Measurements from ENCODE around the gene MFSD11. TPM values are rescaled to one million over a fixed set of nuclear protein-coding genes. Genes with fewer than 3 reads are reported as not detected.

MFSD11 gene
- total RNA-seq, 1 experiment from 2014 or later, result 23.9 TPM

GRCh38 chr17:76816590-76817135 is 78.7 kb downstream of the MFSD11 start:
- BruUV-seq (replicated peaks), result no TSS peak
- Mint-ChIP-seq H3K4me1 (ENCODE audit: low read depth, unreplicated experiment) (no peaks in the 10 kb centered on the region), H3K27ac (ENCODE audit: unreplicated experiment) (no peak overlapping the region), H3K4me3 (ENCODE audit: low read depth, unreplicated experiment) (no peak overlapping the region), H3K9me3 (ENCODE audit: low read depth, unreplicated experiment) (no peaks in the 10 kb centered on the region), H3K27me3 (ENCODE audit: unreplicated experiment) (peaks cover 81% of the 10 kb centered on the region), H3K36me3 (ENCODE audit: insufficient read depth, unreplicated experiment) (no peaks in the 10 kb centered on the region)
- CTCF ChIA-PET, result no interaction called here
- DNase-seq, result peak; percentile 56
- peak; percentile 46 for TF ChIP-seq CTCF (IDR thresholded peaks at IDR 0.05; ENCODE audit: unreplicated experiment)
- intact Hi-C loops (cut with micrococcal nuclease; ENCODE audit: unreplicated experiment), result loop anchor here (2.0 kb wide), 1 partner anchor 250 kb away; no protein-coding TSS in a partner anchor

- Mint-ChIP-seq H3K36me3 (ENCODE audit: insufficient read depth, unreplicated experiment) (peaks cover 4% of the 10 kb centered on the region), H3K27me3 (ENCODE audit: unreplicated experiment) (peaks cover 78% of the 10 kb centered on the region), H3K4me1 (ENCODE audit: low read depth, unreplicated experiment) (no peaks in the 10 kb centered on the region), H3K4me3 (ENCODE audit: low read depth, unreplicated experiment) (no peak overlapping the region), H3K27ac (ENCODE audit: unreplicated experiment) (no peak overlapping the region), H3K9me3 (ENCODE audit: low read depth, unreplicated experiment) (no peaks in the 10 kb centered on the region)
- no peak for TF ChIP-seq CTCF (IDR thresholded peaks at IDR 0.05; ENCODE audit: unreplicated experiment)
- CTCF ChIA-PET, result interaction anchor here (0.6 to 1.0 kb wide), 2 partner anchors 52 to 232 kb away, joined by 3 read pairs; no protein-coding TSS in a partner anchor
- DNase-seq, result no peak
- BruUV-seq (replicated peaks), result no TSS peak
- intact Hi-C loops (cut with micrococcal nuclease; ENCODE audit: unreplicated experiment), result no loop called here
Observed at GRCh38 chr17:76820039-76820438, 82.1 kb downstream of the MFSD11 start.

GRCh38 chr17:76820561-76820960 is 82.6 kb downstream of the MFSD11 start:
- intact Hi-C loops (cut with micrococcal nuclease; ENCODE audit: unreplicated experiment), result no loop called here
- no peak for TF ChIP-seq CTCF (IDR thresholded peaks at IDR 0.05; ENCODE audit: unreplicated experiment)

GRCh38 chr17:76822184-76822778 is 84.4 kb downstream of the MFSD11 start:
- BruUV-seq (replicated peaks), result no TSS peak
- no peaks in the 10 kb centered on the region for H3K9me3 Mint-ChIP-seq (ENCODE audit: low read depth, unreplicated experiment)
- H3K27ac Mint-ChIP-seq (ENCODE audit: unreplicated experiment), result no peak overlapping the region
- peaks cover 4% of the 10 kb centered on the region for H3K36me3 Mint-ChIP-seq (ENCODE audit: insufficient read depth, unreplicated experiment)
- no peak overlapping the region for H3K4me3 Mint-ChIP-seq (ENCODE audit: low read depth, unreplicated experiment)
- intact Hi-C loops (cut with micrococcal nuclease; ENCODE audit: unreplicated experiment), result no loop called here
- CTCF ChIA-PET, result no interaction called here
- TF ChIP-seq CTCF (IDR thresholded peaks at IDR 0.05; ENCODE audit: unreplicated experiment), result no peak
- no peaks in the 10 kb centered on the region for H3K4me1 Mint-ChIP-seq (ENCODE audit: low read depth, unreplicated experiment)
- peaks cover 83% of the 10 kb centered on the region for H3K27me3 Mint-ChIP-seq (ENCODE audit: unreplicated experiment)
- no peak for DNase-seq

More at GRCh38 chr17:76820561-76820960, 82.6 kb downstream of the MFSD11 start:
- Mint-ChIP-seq H3K4me3 (ENCODE audit: low read depth, unreplicated experiment) (no peak overlapping the region), H3K36me3 (ENCODE audit: insufficient read depth, unreplicated experiment) (peaks cover 4% of the 10 kb centered on the region), H3K27me3 (ENCODE audit: unreplicated experiment) (peaks cover 77% of the 10 kb centered on the region), H3K27ac (ENCODE audit: unreplicated experiment) (no peak overlapping the region), H3K4me1 (ENCODE audit: low read depth, unreplicated experiment) (no peaks in the 10 kb centered on the region), H3K9me3 (ENCODE audit: low read depth, unreplicated experiment) (no peaks in the 10 kb centered on the region)
- BruUV-seq (replicated peaks), result no TSS peak
- CTCF ChIA-PET, result interaction anchor here (0.6 kb wide), 1 partner anchor 231 kb away, joined by 3 read pairs; no protein-coding TSS in a partner anchor
- no peak for DNase-seq

Data from Calu3 (cell line).